Osteoblast (primary cell): ENCODE data around the gene CENPC. TPM values are rescaled to one million over a fixed set of nuclear protein-coding genes. Genes with fewer than 3 reads are reported as not detected.

Source experiments
- DNase-seq: peaks from one replicate; pipeline ENCODE4 v3.0.0; 2011; ENCODE audit warnings: low spot score, mixed read lengths; ENCODE audit not compliant: insufficient read length; ENCODE audit errors: missing footprints
- H2AFZ ChIP-seq: 2 replicates; pipeline ENCODE4 v1.6.0; 2011; ENCODE audit warnings: mild to moderate bottlenecking, low read length
- H3K27ac ChIP-seq: 2 replicates; pipeline ENCODE4 v1.5.1; 2011; ENCODE audit warnings: mild to moderate bottlenecking, low read depth, low read length, moderate library complexity
- H3K27me3 ChIP-seq: 2 replicates; pipeline ENCODE4 v1.6.0; 2012; ENCODE audit warnings: mild to moderate bottlenecking, control low read depth, inconsistent platforms, low read length, moderate library complexity; ENCODE audit not compliant: insufficient read depth
- H3K36me3 ChIP-seq: 2 replicates; pipeline ENCODE4 v1.5.1; 2011; ENCODE audit warnings: mild to moderate bottlenecking, low read length, control low read depth, moderate library complexity; ENCODE audit not compliant: insufficient read depth
- H3K4me1 ChIP-seq: 2 replicates; pipeline ENCODE4 v1.5.1; 2011; ENCODE audit warnings: mild to moderate bottlenecking, low read length, control low read depth, moderate library complexity; ENCODE audit not compliant: insufficient read depth
- H3K4me2 ChIP-seq: 2 replicates; pipeline ENCODE4 v1.6.0; 2011; ENCODE audit warnings: mild to moderate bottlenecking, low read length; ENCODE audit not compliant: insufficient read depth
- H3K4me3 ChIP-seq: fragments of 200-600 bp; sonication (generic); 3 replicates; pipeline ENCODE4 v1.5.1; 2012; ENCODE audit warnings: mild to moderate bottlenecking, low read length, inconsistent platforms; ENCODE audit not compliant: insufficient read depth
- H3K79me2 ChIP-seq: 2 replicates; pipeline ENCODE4 v1.6.0; 2012; ENCODE audit warnings: mild to moderate bottlenecking, low read length, control low read depth, inconsistent platforms; ENCODE audit not compliant: insufficient read depth
- H3K9me3 ChIP-seq: 2 replicates; pipeline ENCODE4 v1.5.1; 2011; ENCODE audit warnings: low read depth, low read length, control low read depth
- H4K20me1 ChIP-seq: 2 replicates; pipeline ENCODE4 v1.6.0; 2012; ENCODE audit warnings: mild to moderate bottlenecking, low read length, control low read depth; ENCODE audit not compliant: insufficient read depth
- total RNA-seq: library from RNA; depleted of rRNA; stranded (reverse); fragments of >200 nt; gene quantifications from 2 replicates; pipeline ENCODE4 v1.2.3, GENCODE V29; 2012
- TF ChIP-seq, protein P1 (sequence below): IDR thresholded peaks from 2 replicates; pipeline ENCODE4 v1.5.1; 2011; ENCODE audit warnings: mild to moderate bottlenecking, low read depth, low read length, moderate library complexity; ENCODE audit errors: extremely low read depth

The CENPC gene
- total RNA-seq, 1 donor, result 19.9 TPM

- no peaks in the 10 kb centered on the region for H3K9me3 ChIP-seq
- H4K20me1 ChIP-seq, result no peaks in the 10 kb centered on the region
- no peak for DNase-seq
- H3K4me2 ChIP-seq, result no peak overlapping the region
- no peak overlapping the region for H3K27ac ChIP-seq
- TF ChIP-seq, protein P1, sequence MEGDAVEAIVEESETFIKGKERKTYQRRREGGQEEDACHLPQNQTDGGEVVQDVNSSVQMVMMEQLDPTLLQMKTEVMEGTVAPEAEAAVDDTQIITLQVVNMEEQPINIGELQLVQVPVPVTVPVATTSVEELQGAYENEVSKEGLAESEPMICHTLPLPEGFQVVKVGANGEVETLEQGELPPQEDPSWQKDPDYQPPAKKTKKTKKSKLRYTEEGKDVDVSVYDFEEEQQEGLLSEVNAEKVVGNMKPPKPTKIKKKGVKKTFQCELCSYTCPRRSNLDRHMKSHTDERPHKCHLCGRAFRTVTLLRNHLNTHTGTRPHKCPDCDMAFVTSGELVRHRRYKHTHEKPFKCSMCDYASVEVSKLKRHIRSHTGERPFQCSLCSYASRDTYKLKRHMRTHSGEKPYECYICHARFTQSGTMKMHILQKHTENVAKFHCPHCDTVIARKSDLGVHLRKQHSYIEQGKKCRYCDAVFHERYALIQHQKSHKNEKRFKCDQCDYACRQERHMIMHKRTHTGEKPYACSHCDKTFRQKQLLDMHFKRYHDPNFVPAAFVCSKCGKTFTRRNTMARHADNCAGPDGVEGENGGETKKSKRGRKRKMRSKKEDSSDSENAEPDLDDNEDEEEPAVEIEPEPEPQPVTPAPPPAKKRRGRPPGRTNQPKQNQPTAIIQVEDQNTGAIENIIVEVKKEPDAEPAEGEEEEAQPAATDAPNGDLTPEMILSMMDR, result no peak
- no peak overlapping the region for H3K4me3 ChIP-seq
- H3K4me1 ChIP-seq, result no peaks in the 10 kb centered on the region
- H3K36me3 ChIP-seq, result peaks cover 13% of the 10 kb centered on the region
- no peaks in the 10 kb centered on the region for H3K27me3 ChIP-seq
- peaks cover 42% of the 10 kb centered on the region for H3K79me2 ChIP-seq
- no peak overlapping the region for H2AFZ ChIP-seq
Measured at GRCh38 chr4:67522230-67522629, 23.1 kb downstream of the CENPC start.

DNA sequence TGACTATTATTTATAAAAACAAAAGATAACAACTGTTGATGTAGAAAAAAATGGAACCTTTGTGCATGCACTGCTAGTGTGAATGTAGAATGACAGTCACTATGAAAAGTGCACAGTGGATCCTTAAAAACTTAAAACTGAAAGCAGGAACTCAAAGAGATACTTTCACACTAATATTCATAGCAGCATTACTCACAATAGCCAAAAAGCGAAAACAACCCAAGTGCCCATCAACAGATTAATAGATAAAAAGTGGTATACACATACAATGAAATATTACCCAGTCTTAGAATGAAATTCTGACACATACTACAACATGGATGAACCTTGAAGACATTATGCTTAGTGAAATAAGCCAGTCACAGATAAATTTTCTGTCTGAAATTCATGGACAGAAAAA, 23.8 kb downstream of the CENPC start:
- TF ChIP-seq, protein P1, result no peak
- no peaks in the 10 kb centered on the region for H4K20me1 ChIP-seq
- H3K9me3 ChIP-seq, result no peaks in the 10 kb centered on the region
- H3K79me2 ChIP-seq, result peaks cover 40% of the 10 kb centered on the region
- peaks cover 13% of the 10 kb centered on the region for H3K36me3 ChIP-seq
- no peaks in the 10 kb centered on the region for H3K27me3 ChIP-seq
- H3K4me2 ChIP-seq, result no peak overlapping the region
- no peak overlapping the region for H2AFZ ChIP-seq
- no peaks in the 10 kb centered on the region for H3K4me1 ChIP-seq
- H3K4me3 ChIP-seq, result no peak overlapping the region
- H3K27ac ChIP-seq, result no peak overlapping the region
- DNase-seq, result no peak

DNA sequence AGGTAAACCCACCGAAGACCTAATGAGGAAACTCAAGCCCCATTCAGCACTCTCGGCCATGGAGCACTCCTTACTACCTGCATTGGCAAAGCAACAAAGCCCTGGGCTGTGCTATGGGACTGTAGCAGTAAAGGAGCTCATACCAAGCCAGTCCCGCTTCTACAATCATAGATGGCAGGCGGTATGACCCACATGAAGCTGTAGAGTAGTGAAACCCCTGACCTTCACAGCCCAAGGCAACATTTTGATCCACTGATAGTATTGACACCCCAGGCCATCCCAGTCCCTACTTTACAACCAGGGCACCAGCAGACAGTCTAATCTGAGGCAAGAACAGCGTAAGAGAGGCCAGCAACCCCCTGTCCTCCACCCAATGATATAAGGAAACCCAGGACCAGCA, 25.2 kb downstream of the CENPC start:
- peaks cover 31% of the 10 kb centered on the region for H3K79me2 ChIP-seq
- no peak overlapping the region for H3K4me2 ChIP-seq
- H3K9me3 ChIP-seq, result no peaks in the 10 kb centered on the region
- H3K27me3 ChIP-seq, result no peaks in the 10 kb centered on the region
- peaks cover 13% of the 10 kb centered on the region for H3K36me3 ChIP-seq
- no peaks in the 10 kb centered on the region for H3K4me1 ChIP-seq
- TF ChIP-seq, protein P1, result no peak
- H3K27ac ChIP-seq, result no peak overlapping the region
- H2AFZ ChIP-seq, result no peak overlapping the region
- no peak overlapping the region for H3K4me3 ChIP-seq
- no peaks in the 10 kb centered on the region for H4K20me1 ChIP-seq
- DNase-seq, result no peak

DNA sequence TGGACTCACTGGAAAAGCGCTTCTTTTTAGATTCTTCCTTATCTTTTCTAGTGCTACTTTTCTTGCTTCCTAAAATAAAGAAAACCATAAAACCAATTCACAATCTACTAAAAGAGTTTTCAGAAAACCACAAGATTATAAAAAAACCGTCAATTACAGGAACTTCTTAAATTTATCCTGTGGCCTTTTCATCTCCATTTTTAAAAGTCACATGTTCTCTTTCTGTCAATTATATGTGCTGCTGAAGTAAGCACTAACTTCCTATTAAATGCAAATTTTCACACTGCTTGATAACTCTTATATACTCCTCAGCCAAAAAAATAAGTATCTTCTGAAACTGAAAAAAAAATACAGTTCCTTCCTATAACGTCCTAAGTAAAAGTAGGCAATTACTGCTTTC, 32.8 kb downstream of the CENPC start:
- H3K4me1 ChIP-seq, result no peaks in the 10 kb centered on the region
- no peaks in the 10 kb centered on the region for H4K20me1 ChIP-seq
- H3K4me3 ChIP-seq, result no peak overlapping the region
- DNase-seq, result no peak
- no peaks in the 10 kb centered on the region for H3K27me3 ChIP-seq
- no peak overlapping the region for H2AFZ ChIP-seq
- no peaks in the 10 kb centered on the region for H3K79me2 ChIP-seq
- H3K4me2 ChIP-seq, result no peak overlapping the region
- no peaks in the 10 kb centered on the region for H3K9me3 ChIP-seq
- H3K36me3 ChIP-seq, result peaks cover 4% of the 10 kb centered on the region
- H3K27ac ChIP-seq, result no peak overlapping the region
- TF ChIP-seq, protein P1, result no peak
